ENCODE data around the gene MYO3B. TPM values are rescaled to one million over a fixed set of nuclear protein-coding genes. Genes with fewer than 3 reads are reported as not detected.
"Not testable (repeated sequence)": the region's sequence is repeated elsewhere in the genome, so short reads cannot be mapped to it uniquely, and the experiment has no call there.

Gene MYO3B
- total RNA-seq, 2 donors from 2014 or later = 0.16 TPM; not detected in 1

GRCh38 chr2:170206246-170206645 lies 28.3 kb downstream of the MYO3B start:
- no peaks in the 10 kb centered on the region for H3K9me3 ChIP-seq (ENCODE audit: control insufficient read depth, low read length, poor library complexity, severe bottlenecking)
- Mint-ChIP-seq H3K4me1 (no peaks in the 10 kb centered on the region), H3K4me3 (no peak overlapping the region), H3K36me3 (ENCODE audit: low read depth) (peaks cover 2% of the 10 kb centered on the region), H3K27me3 (peaks cover 26% of the 10 kb centered on the region), H3K27ac (no peak overlapping the region)
- ATAC-seq (no peak), DNase-seq (no peak)

GRCh38 chr2:170206805-170207407 lies 29.0 kb downstream of the MYO3B start:
- no peaks in the 10 kb centered on the region for H3K9me3 ChIP-seq (ENCODE audit: control insufficient read depth, low read length, poor library complexity, severe bottlenecking)
- Mint-ChIP-seq H3K27me3 (peaks cover 26% of the 10 kb centered on the region), H3K36me3 (ENCODE audit: low read depth) (peaks cover 2% of the 10 kb centered on the region), H3K4me3 (no peak overlapping the region), H3K4me1 (no peaks in the 10 kb centered on the region), H3K27ac (no peak overlapping the region)
- ATAC-seq = no peak
- no peak for DNase-seq

GRCh38 chr2:170207901-170208300 lies 30.0 kb downstream of the MYO3B start:
- no peak for DNase-seq
- H3K4me3 Mint-ChIP-seq = no peak overlapping the region
- no peak for ATAC-seq

GRCh38 chr2:170208967-170209366 lies 31.0 kb downstream of the MYO3B start:
- no peak overlapping the region for H3K27ac Mint-ChIP-seq
- H3K27me3 Mint-ChIP-seq = peaks cover 26% of the 10 kb centered on the region
- no peak for ATAC-seq
- peaks cover 2% of the 10 kb centered on the region for H3K36me3 Mint-ChIP-seq (ENCODE audit: low read depth)
- no peak for DNase-seq
- peaks cover 3% of the 10 kb centered on the region for H3K4me1 Mint-ChIP-seq
- no peaks in the 10 kb centered on the region for H3K9me3 ChIP-seq (ENCODE audit: control insufficient read depth, low read length, poor library complexity, severe bottlenecking)
- no peak overlapping the region for H3K4me3 Mint-ChIP-seq

More at GRCh38 chr2:170207901-170208300, 30.0 kb downstream of the MYO3B start:
- Mint-ChIP-seq H3K36me3 (ENCODE audit: low read depth) (peaks cover 2% of the 10 kb centered on the region), H3K27me3 (peaks cover 27% of the 10 kb centered on the region), H3K27ac (no peak overlapping the region), H3K4me1 (peaks cover under 1% of the 10 kb centered on the region)
- no peaks in the 10 kb centered on the region for H3K9me3 ChIP-seq (ENCODE audit: control insufficient read depth, low read length, poor library complexity, severe bottlenecking)

GRCh38 chr2:170212625-170213280 lies 34.8 kb downstream of the MYO3B start:
- peaks cover 3% of the 10 kb centered on the region for H3K4me1 Mint-ChIP-seq
- ATAC-seq (no peak), DNase-seq (no peak)
- H3K27ac Mint-ChIP-seq = no peak overlapping the region
- peaks cover 18% of the 10 kb centered on the region for H3K27me3 Mint-ChIP-seq
- H3K36me3 Mint-ChIP-seq (ENCODE audit: low read depth) = no peaks in the 10 kb centered on the region
- H3K4me3 Mint-ChIP-seq = no peak overlapping the region
- no peaks in the 10 kb centered on the region for H3K9me3 ChIP-seq (ENCODE audit: control insufficient read depth, low read length, poor library complexity, severe bottlenecking)

- not testable (repeated sequence) for ATAC-seq
Measured at GRCh38 chr2:170213281-170213625, 35.3 kb downstream of the MYO3B start.

GRCh38 chr2:170213651-170214050 lies 35.7 kb downstream of the MYO3B start:
- ATAC-seq = no peak
- peaks cover 3% of the 10 kb centered on the region for H3K4me1 Mint-ChIP-seq

More at GRCh38 chr2:170213281-170213625, 35.3 kb downstream of the MYO3B start:
- H3K36me3 Mint-ChIP-seq (ENCODE audit: low read depth); H3K4me1 Mint-ChIP-seq; H3K27ac Mint-ChIP-seq; DNase-seq; H3K4me3 Mint-ChIP-seq; H3K9me3 ChIP-seq (ENCODE audit: control insufficient read depth, low read length, poor library complexity, severe bottlenecking): not testable (repeated sequence)
- peaks cover 18% of the 10 kb centered on the region for H3K27me3 Mint-ChIP-seq

GRCh38 chr2:170214309-170214948 lies 36.5 kb downstream of the MYO3B start:
- Mint-ChIP-seq H3K4me3 (no peak overlapping the region), H3K27me3 (peaks cover 23% of the 10 kb centered on the region), H3K27ac (no peak overlapping the region), H3K36me3 (ENCODE audit: low read depth) (no peaks in the 10 kb centered on the region), H3K4me1 (peaks cover 3% of the 10 kb centered on the region)
- DNase-seq (no peak), ATAC-seq (no peak)
- H3K9me3 ChIP-seq (ENCODE audit: control insufficient read depth, low read length, poor library complexity, severe bottlenecking) = no peaks in the 10 kb centered on the region

More at GRCh38 chr2:170213651-170214050, 35.7 kb downstream of the MYO3B start:
- peaks cover 18% of the 10 kb centered on the region for H3K27me3 Mint-ChIP-seq
- H3K27ac Mint-ChIP-seq = no peak overlapping the region
- no peaks in the 10 kb centered on the region for H3K9me3 ChIP-seq (ENCODE audit: control insufficient read depth, low read length, poor library complexity, severe bottlenecking)
- H3K4me3 Mint-ChIP-seq = no peak overlapping the region
- H3K36me3 Mint-ChIP-seq (ENCODE audit: low read depth) = no peaks in the 10 kb centered on the region
- DNase-seq = no peak

GRCh38 chr2:170215021-170215420 lies 37.1 kb downstream of the MYO3B start:
- ATAC-seq (no peak), DNase-seq (no peak)
- Mint-ChIP-seq H3K27me3 (peaks cover 28% of the 10 kb centered on the region), H3K36me3 (ENCODE audit: low read depth) (no peaks in the 10 kb centered on the region), H3K27ac (no peak overlapping the region), H3K4me3 (no peak overlapping the region), H3K4me1 (peaks cover 3% of the 10 kb centered on the region)
- H3K9me3 ChIP-seq (ENCODE audit: control insufficient read depth, low read length, poor library complexity, severe bottlenecking) = no peaks in the 10 kb centered on the region

GRCh38 chr2:170216428-170216827 lies 38.5 kb downstream of the MYO3B start:
- DNase-seq = no peak
- peaks cover 28% of the 10 kb centered on the region for H3K27me3 Mint-ChIP-seq
- H3K4me1 Mint-ChIP-seq = peaks cover 3% of the 10 kb centered on the region

GRCh38 chr2:170216981-170217380 lies 39.0 kb downstream of the MYO3B start:
- H3K4me1 Mint-ChIP-seq = peaks cover 3% of the 10 kb centered on the region
- ATAC-seq (no peak), DNase-seq (no peak)
- no peaks in the 10 kb centered on the region for H3K9me3 ChIP-seq (ENCODE audit: control insufficient read depth, low read length, poor library complexity, severe bottlenecking)
- H3K36me3 Mint-ChIP-seq (ENCODE audit: low read depth) = no peaks in the 10 kb centered on the region
- H3K4me3 Mint-ChIP-seq = no peak overlapping the region
- H3K27ac Mint-ChIP-seq = no peak overlapping the region
- peaks cover 28% of the 10 kb centered on the region for H3K27me3 Mint-ChIP-seq

More at GRCh38 chr2:170216428-170216827, 38.5 kb downstream of the MYO3B start:
- no peak for ATAC-seq
- H3K36me3 Mint-ChIP-seq (ENCODE audit: low read depth) = no peaks in the 10 kb centered on the region
- H3K9me3 ChIP-seq (ENCODE audit: control insufficient read depth, low read length, poor library complexity, severe bottlenecking) = no peaks in the 10 kb centered on the region
- H3K4me3 Mint-ChIP-seq = no peak overlapping the region
- no peak overlapping the region for H3K27ac Mint-ChIP-seq

GRCh38 chr2:170217778-170218251 lies 39.9 kb downstream of the MYO3B start:
- no peak overlapping the region for H3K27ac Mint-ChIP-seq
- H3K27me3 Mint-ChIP-seq = peaks cover 27% of the 10 kb centered on the region
- no peaks in the 10 kb centered on the region for H3K9me3 ChIP-seq (ENCODE audit: control insufficient read depth, low read length, poor library complexity, severe bottlenecking)
- DNase-seq (no peak), ATAC-seq (no peak)
- no peaks in the 10 kb centered on the region for H3K36me3 Mint-ChIP-seq (ENCODE audit: low read depth)
- H3K4me1 Mint-ChIP-seq = peaks cover 3% of the 10 kb centered on the region
- H3K4me3 Mint-ChIP-seq = no peak overlapping the region

- no peak overlapping the region for H3K4me3 Mint-ChIP-seq
- H3K9me3 ChIP-seq (ENCODE audit: control insufficient read depth, low read length, poor library complexity, severe bottlenecking) = no peaks in the 10 kb centered on the region
- ATAC-seq (no peak), DNase-seq (no peak)
- no peaks in the 10 kb centered on the region for H3K36me3 Mint-ChIP-seq (ENCODE audit: low read depth)
- no peak overlapping the region for H3K27ac Mint-ChIP-seq
- H3K4me1 Mint-ChIP-seq = no peaks in the 10 kb centered on the region
- H3K27me3 Mint-ChIP-seq = peaks cover 22% of the 10 kb centered on the region
Measured at GRCh38 chr2:170218456-170218855, 40.5 kb downstream of the MYO3B start.

Measured in T-helper 17 cell (primary cell).